ENCODE results near the gene CCDC18.

- TF ChIP-seq CTCF (IDR thresholded peaks at IDR 0.05) (no peak), POLR2A (IDR thresholded peaks at IDR 0.05) (no peak)
Observed at GRCh38 chr1:93237021-93237420, 56.5 kb downstream of the CCDC18 start.
